Thoracic aorta (tissue), 2 donors: Measurements from ENCODE around the gene TMPRSS9. TPM values are rescaled to one million over a fixed set of nuclear protein-coding genes. Genes with fewer than 3 reads are reported as not detected.

Experiments
- ATAC-seq: fragments of 150-250 bp; one replicate; pipeline ENCODE4 v1.8.0; 2017; ENCODE audit warnings: low read depth; ENCODE audit not compliant: insufficient number of reproducible peaks, low FRiP score
- DNase-seq: peaks from one replicate; pipeline ENCODE4 v3.0.0-alpha.2; 2020; ENCODE audit warnings: low spot score
- H3K27ac ChIP-seq, 2 donors: fragments of 200-600 bp; sonication (generic); 1 replicate in 1 of 2; 2 replicates in 1 of 2; pipeline ENCODE4 v1.5.1; 2016; ENCODE audit warnings: mild to moderate bottlenecking in 2 of 2, moderate library complexity in 2 of 2
- H3K27me3 ChIP-seq: fragments of 200-600 bp; sonication (generic); replicated peaks from 2 replicates; pipeline ENCODE4 v1.6.0; 2016; ENCODE audit warnings: mild to moderate bottlenecking; ENCODE audit not compliant: insufficient read depth
- H3K36me3 ChIP-seq: fragments of 200-600 bp; sonication (generic); one replicate; pipeline ENCODE4 v1.5.1; 2016
- H3K4me1 ChIP-seq, 2 donors: fragments of 200-600 bp; sonication (generic); 1 replicate in 1 of 2; 2 replicates in 1 of 2; pipeline versions ENCODE4 v1.5.1 to v1.6.0; 2016; ENCODE audit warnings: low read depth in 2 of 2, mild to moderate bottlenecking in 1 of 2; ENCODE audit not compliant: control insufficient read depth in 1 of 2
- H3K4me3 ChIP-seq: fragments of 200-600 bp; sonication (generic); 2 replicates; pipeline ENCODE4 v1.5.1; 2016; ENCODE audit warnings: mild to moderate bottlenecking
- H3K9me3 ChIP-seq: fragments of 200-600 bp; sonication (generic); 2 replicates; pipeline ENCODE4 v1.5.1; 2016
- CTCF ChIP-seq: fragments of 200-600 bp; sonication (generic); IDR thresholded peaks from one replicate; pipeline ENCODE4 v1.5.1; 2019; ENCODE audit warnings: antibody characterized with exemption
- total RNA-seq, 2 donors: library from RNA; depleted of rRNA; stranded (reverse); fragments of >200 nt; gene quantifications; one replicate each; pipeline versions ENCODE4 v1.1.0 to v1.2.3, GENCODE V29; 2016

The TMPRSS9 gene
- total RNA-seq, 2 donors from 2014 or later, result 0.42 to 0.54 TPM

DNA sequence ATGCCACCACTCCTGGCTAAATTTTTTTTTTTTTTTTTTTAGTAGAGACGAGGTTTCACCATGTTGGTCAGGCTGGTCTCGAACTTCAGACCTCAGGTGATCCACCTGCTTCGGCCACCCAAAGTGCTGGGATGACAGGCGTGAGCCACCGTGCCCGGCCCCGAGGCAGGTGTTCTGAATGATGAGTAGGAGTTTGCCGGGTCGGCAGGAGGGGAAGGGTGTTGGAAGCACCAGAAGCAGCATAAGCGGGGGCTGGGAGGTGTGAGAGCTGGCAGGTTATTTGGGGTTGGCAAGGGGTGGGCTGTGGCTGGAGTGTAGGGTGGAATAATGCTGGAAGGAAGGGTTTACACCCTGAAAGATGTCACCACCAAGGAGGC is 29.8 kb upstream of the TMPRSS9 start:
- DNase-seq, result no peak
- TF ChIP-seq CTCF, result no peak
- H3K27ac ChIP-seq, result no peak overlapping the region

GRCh38 chr19:2330632-2331284 is 29.3 kb upstream of the TMPRSS9 start:
- H3K4me1 ChIP-seq, result peaks cover 12 to 45% of the 10 kb centered on the region in 2 donors
- H3K36me3 ChIP-seq, result no peaks in the 10 kb centered on the region
- no peak for ATAC-seq
- DNase-seq, result no peak
- no peaks in the 10 kb centered on the region for H3K27me3 ChIP-seq
- no peak overlapping the region for H3K27ac ChIP-seq
- H3K9me3 ChIP-seq, result no peaks in the 10 kb centered on the region
- no peak overlapping the region for H3K4me3 ChIP-seq
- no peak for TF ChIP-seq CTCF

More for the DNA sequence above, 29.8 kb upstream of the TMPRSS9 start:
- Histone ChIP-seq H3K4me1 (peaks cover 12 to 45% of the 10 kb centered on the region in 2 donors), H3K4me3 (no peak overlapping the region), H3K36me3 (no peaks in the 10 kb centered on the region), H3K27me3 (no peaks in the 10 kb centered on the region), H3K9me3 (no peaks in the 10 kb centered on the region)
- ATAC-seq, result no peak

- Histone ChIP-seq H3K9me3 (no peaks in the 10 kb centered on the region), H3K4me3 (no peak overlapping the region), H3K4me1 (peaks cover 12 to 39% of the 10 kb centered on the region in 2 donors), H3K27ac (no peak overlapping the region), H3K27me3 (no peaks in the 10 kb centered on the region), H3K36me3 (no peaks in the 10 kb centered on the region)
- DNase-seq (no peak), ATAC-seq (no peak)
- TF ChIP-seq CTCF, result no peak
These were observed 28.3 kb upstream of the TMPRSS9 start for GRCh38 chr19:2331601-2332246.

- H3K27me3 ChIP-seq, result no peaks in the 10 kb centered on the region
- TF ChIP-seq CTCF, result no peak
- ATAC-seq, result no peak
These were observed 27.6 kb upstream of the TMPRSS9 start for GRCh38 chr19:2332341-2333026.

GRCh38 chr19:2333027-2333806 is 26.8 kb upstream of the TMPRSS9 start:
- TF ChIP-seq CTCF, result no peak
- peaks cover 9 to 27% of the 10 kb centered on the region in 2 donors for H3K4me1 ChIP-seq
- no peaks in the 10 kb centered on the region for H3K27me3 ChIP-seq
- no peak for ATAC-seq
- H3K4me3 ChIP-seq, result no peak overlapping the region
- H3K9me3 ChIP-seq, result no peaks in the 10 kb centered on the region
- H3K36me3 ChIP-seq, result no peaks in the 10 kb centered on the region
- H3K27ac ChIP-seq, result no peak overlapping the region
- DNase-seq, result no peak

More at GRCh38 chr19:2332341-2333026, 27.6 kb upstream of the TMPRSS9 start:
- Histone ChIP-seq H3K9me3 (no peaks in the 10 kb centered on the region), H3K27ac (no peak overlapping the region), H3K4me3 (no peak overlapping the region), H3K36me3 (no peaks in the 10 kb centered on the region), H3K4me1 (peaks cover 10 to 32% of the 10 kb centered on the region in 2 donors)
- DNase-seq, result no peak
